Duodenal mucosa (tissue), 2 donors: ENCODE results near the gene IFNL2.
"Not testable (repeated sequence)": the region's sequence is repeated elsewhere in the genome, so short reads cannot be mapped to it uniquely, and the experiment has no call there.

Source experiments
- H3K27ac ChIP-seq: one replicate; pipeline ENCODE4 v1.7.0; 2013; ENCODE audit warnings: low read depth, low read length
- H3K27me3 ChIP-seq, 2 donors: one replicate each; pipeline ENCODE4 v1.7.0; 2013; ENCODE audit warnings: low read length in 2 of 2, control low read depth in 1 of 2; ENCODE audit not compliant: insufficient read depth in 2 of 2, control insufficient read depth in 1 of 2
- H3K36me3 ChIP-seq, 2 donors: one replicate each; pipeline ENCODE4 v1.7.0; 2013; ENCODE audit warnings: low read length in 2 of 2, control low read depth in 1 of 2; ENCODE audit not compliant: insufficient read depth in 2 of 2, control insufficient read depth in 1 of 2
- H3K4me1 ChIP-seq, 2 donors: one replicate each; pipeline ENCODE4 v1.7.0; 2013; ENCODE audit warnings: low read length in 2 of 2, control low read depth in 1 of 2; ENCODE audit not compliant: insufficient read depth in 2 of 2, control insufficient read depth in 1 of 2
- H3K4me3 ChIP-seq, 2 donors: one replicate each; pipeline ENCODE4 v1.7.0; 2013; ENCODE audit warnings: low read length in 2 of 2, low read depth in 1 of 2
- H3K9ac ChIP-seq, 2 donors: one replicate each; pipeline ENCODE4 v1.7.0; 2013; ENCODE audit warnings: low read length in 2 of 2, low read depth in 1 of 2
- H3K9me3 ChIP-seq, 2 donors: one replicate each; pipeline ENCODE4 v1.7.0; 2013; ENCODE audit warnings: low read length in 2 of 2, control low read depth in 1 of 2; ENCODE audit not compliant: control insufficient read depth in 1 of 2

Gene IFNL2

GRCh38 chr19:39240421-39240820 is 27.8 kb upstream of the IFNL2 start:
- Histone ChIP-seq H3K27me3 (no peaks in the 10 kb centered on the region), H3K4me1 (peaks cover 5 to 8% of the 10 kb centered on the region in 2 donors), H3K9me3 (no peaks in the 10 kb centered on the region), H3K27ac (no peak overlapping the region), H3K4me3 (no peak overlapping the region), H3K9ac (no peak overlapping the region), H3K36me3 (no peaks in the 10 kb centered on the region)

- H3K36me3 ChIP-seq, result not testable (repeated sequence)
Measured at GRCh38 chr19:39243741-39244140, 24.5 kb upstream of the IFNL2 start.

DNA sequence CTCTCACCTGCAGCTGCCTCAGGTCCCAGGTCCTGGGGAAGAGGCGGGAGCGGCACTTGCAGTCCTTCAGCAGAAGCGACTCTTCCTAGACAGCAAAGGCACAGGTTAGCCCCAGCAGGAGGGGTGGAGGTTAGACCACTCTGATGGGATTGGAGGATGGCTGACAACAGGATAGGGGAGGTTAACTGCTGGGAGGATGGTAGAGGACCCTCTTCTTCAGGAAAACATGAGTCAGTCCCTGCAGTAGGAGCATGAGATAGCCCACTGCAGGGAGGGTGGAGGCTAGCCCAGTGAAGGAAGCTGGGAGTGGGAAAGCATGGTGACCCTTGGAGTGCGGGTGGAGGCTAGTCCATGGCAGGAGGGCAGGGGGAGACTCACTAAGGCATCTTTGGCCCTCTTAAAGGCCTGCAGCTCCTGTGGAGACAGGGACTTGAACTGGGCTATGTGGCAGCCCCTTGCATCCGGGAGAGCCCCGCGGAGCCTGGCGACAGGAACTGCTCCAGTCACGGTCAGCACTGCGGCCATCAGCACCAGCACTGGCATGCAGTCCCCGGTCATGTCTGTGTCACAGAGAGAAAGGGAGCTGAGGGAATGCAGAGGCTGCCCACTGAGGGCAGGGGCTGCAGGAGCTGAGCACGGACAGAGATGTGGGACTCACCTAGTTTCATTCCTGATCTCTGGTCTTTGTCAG is 23.6 kb upstream of the IFNL2 start, which contains the start of gene IFNL3:
IFNL3 (minus strand) TSS at position 597 of the 691 bp plus-strand sequence; CDS start at position 558, 39 bp downstream.
- not testable (repeated sequence) for H3K27me3 ChIP-seq, H3K36me3 ChIP-seq, H3K9ac ChIP-seq, H3K9me3 ChIP-seq, H3K27ac ChIP-seq, H3K4me1 ChIP-seq, H3K4me3 ChIP-seq

More at GRCh38 chr19:39243741-39244140, 24.5 kb upstream of the IFNL2 start:
- H3K9me3 ChIP-seq, H3K4me1 ChIP-seq, H3K4me3 ChIP-seq, H3K27me3 ChIP-seq, H3K9ac ChIP-seq, H3K27ac ChIP-seq: not testable (repeated sequence)

GRCh38 chr19:39245166-39245565 is 23.0 kb upstream of the IFNL2 start:
- not testable (repeated sequence) for H3K4me3 ChIP-seq, H3K4me1 ChIP-seq, H3K36me3 ChIP-seq, H3K27me3 ChIP-seq, H3K9ac ChIP-seq, H3K9me3 ChIP-seq, H3K27ac ChIP-seq

GRCh38 chr19:39246951-39247669 is 21.1 kb upstream of the IFNL2 start:
- Histone ChIP-seq H3K9ac (no peak overlapping the region), H3K27ac (no peak overlapping the region), H3K9me3 (no peaks in the 10 kb centered on the region)

GRCh38 chr19:39247701-39248664 is 20.2 kb upstream of the IFNL2 start:
- no peaks in the 10 kb centered on the region for H3K4me1 ChIP-seq
- no peaks in the 10 kb centered on the region for H3K36me3 ChIP-seq
- H3K9ac ChIP-seq, result no peak overlapping the region
- H3K27me3 ChIP-seq, result peaks cover 7 to 9% of the 10 kb centered on the region in 2 donors
- no peaks in the 10 kb centered on the region for H3K9me3 ChIP-seq
- H3K4me3 ChIP-seq, result no peak overlapping the region
- no peak overlapping the region for H3K27ac ChIP-seq

More at GRCh38 chr19:39246951-39247669, 21.1 kb upstream of the IFNL2 start:
- H3K27me3 ChIP-seq, result peaks cover 7 to 9% of the 10 kb centered on the region in 2 donors
- H3K4me1 ChIP-seq, result no peaks in the 10 kb centered on the region
- no peaks in the 10 kb centered on the region for H3K36me3 ChIP-seq
- no peak overlapping the region for H3K4me3 ChIP-seq

DNA sequence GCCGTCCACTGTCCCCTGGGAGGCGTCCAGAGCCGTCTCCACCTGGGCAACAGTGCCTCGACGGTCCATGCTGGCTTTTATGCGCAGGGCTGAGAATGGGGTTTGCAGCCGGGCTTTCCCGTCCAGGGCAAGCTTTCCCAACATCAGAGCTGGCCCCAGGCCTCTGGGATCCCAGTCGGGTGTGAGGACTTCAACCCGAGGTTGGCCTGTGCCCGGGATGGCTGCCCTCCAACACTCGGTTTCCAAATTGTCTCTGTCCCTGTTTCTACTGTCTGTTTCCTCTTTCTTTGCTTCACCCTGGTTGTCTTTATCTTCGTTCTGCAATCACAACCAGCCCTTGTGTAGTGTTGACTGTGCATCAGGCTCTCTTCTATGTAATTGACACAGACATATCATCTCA is 19.4 kb upstream of the IFNL2 start, which contains the start of gene IFNL4:
IFNL4 (minus strand) TSS at position 51 of the 400 bp plus-strand sequence.
- no peak within 1 kb of the TSS for H3K4me3 ChIP-seq
- peaks cover 7 to 9% of the 10 kb centered on the region in 2 donors for H3K27me3 ChIP-seq
- no peak within 1 kb of the TSS for H3K27ac ChIP-seq
- no peaks in the 10 kb centered on the region for H3K4me1 ChIP-seq
- no peaks in the 10 kb centered on the region for H3K36me3 ChIP-seq
- H3K9ac ChIP-seq, result no peak within 1 kb of the TSS
- no peaks in the 10 kb centered on the region for H3K9me3 ChIP-seq

DNA sequence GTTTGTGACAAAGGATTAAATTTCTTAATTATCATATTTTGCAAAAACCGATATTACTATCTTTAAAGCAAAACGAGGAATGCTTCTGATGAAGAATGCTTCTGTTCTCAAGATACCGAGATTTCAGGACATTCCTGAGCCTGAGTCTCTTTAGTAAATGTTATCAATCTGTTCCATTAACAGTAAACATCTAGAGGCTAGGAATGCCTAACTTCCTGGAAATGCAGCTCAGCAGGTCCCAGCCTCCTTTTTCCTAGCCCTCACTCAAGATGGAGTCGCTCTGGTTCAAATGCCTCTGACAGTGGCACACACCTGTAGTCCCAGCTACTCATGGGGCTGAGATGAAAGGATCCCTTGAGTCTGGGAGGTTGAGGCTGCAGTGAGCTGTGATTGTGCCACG is 17.1 kb upstream of the IFNL2 start:
- H3K9me3 ChIP-seq, result no peaks in the 10 kb centered on the region
- no peak overlapping the region for H3K9ac ChIP-seq
- no peak overlapping the region for H3K27ac ChIP-seq
- peaks cover 11% of the 10 kb centered on the region in 2 donors for H3K4me1 ChIP-seq
- H3K4me3 ChIP-seq, result no peak overlapping the region
- peaks cover 7 to 9% of the 10 kb centered on the region in 2 donors for H3K27me3 ChIP-seq
- no peaks in the 10 kb centered on the region for H3K36me3 ChIP-seq

GRCh38 chr19:39251846-39252245 is 16.4 kb upstream of the IFNL2 start:
- Histone ChIP-seq H3K9ac (no peak overlapping the region), H3K9me3 (no peaks in the 10 kb centered on the region), H3K4me3 (no peak overlapping the region), H3K27ac (no peak overlapping the region), H3K36me3 (no peaks in the 10 kb centered on the region), H3K27me3 (peaks cover 7 to 9% of the 10 kb centered on the region in 2 donors), H3K4me1 (peaks cover 11% of the 10 kb centered on the region in 2 donors)
